ENCODE results near the gene CHEK2.
"Not testable (repeated sequence)": the region's sequence is repeated elsewhere in the genome, so short reads cannot be mapped to it uniquely, and the experiment has no call there.

The CHEK2 gene

DNA sequence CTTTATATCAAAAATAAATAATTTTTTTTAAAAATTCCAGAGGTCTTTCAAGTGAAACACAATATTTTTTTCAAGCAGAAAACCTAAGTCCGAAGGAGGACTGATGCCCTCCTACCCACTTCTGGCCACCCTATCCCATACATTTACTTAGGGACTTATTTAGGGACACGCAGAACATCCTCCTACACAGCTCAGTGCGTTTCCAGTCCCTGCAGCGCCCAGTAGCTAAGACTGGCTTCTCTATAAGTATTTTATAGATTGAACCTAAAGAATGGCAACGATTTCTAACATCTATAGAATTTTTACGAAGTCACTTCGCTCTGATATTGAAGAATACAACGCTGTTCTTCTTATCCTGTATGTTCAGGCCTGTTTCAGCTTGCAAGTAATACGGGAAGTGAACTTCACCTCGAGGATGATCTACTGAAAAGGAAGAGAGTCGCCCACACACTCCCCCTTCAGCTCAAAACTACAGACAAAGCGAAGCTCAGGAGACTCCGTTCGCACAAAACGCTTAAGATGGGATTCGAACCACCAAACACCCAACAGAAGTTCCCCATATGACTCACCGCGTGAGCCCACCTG is 328 bp downstream of the CHEK2 start:
- no peak for DNase-seq (ENCODE audit: low spot score)

- not testable (repeated sequence) for DNase-seq (ENCODE audit: low spot score)
These were observed 2.7 kb downstream of the CHEK2 start for GRCh38 chr22:28738876-28739275.

DNA sequence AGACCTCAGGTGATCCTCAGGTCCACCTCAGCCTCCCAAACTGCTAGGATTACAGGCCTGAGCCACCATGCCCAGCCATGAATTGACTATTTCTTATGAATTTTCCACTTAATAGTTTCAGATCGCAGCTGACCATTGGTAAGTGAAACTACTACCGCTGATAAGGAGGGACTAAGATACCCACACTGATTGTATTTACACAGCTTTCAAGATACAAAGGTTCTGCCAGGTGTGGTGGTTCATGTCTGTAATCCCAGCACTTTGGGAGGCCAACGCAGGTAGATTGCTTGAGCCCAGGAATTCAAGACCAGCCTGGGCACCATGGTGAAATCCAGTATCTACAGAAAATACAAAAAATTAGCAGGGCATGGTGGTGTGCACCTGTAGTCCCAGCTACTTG is 3.9 kb downstream of the CHEK2 start:
- DNase-seq (ENCODE audit: low spot score): no peak

- no peak for DNase-seq (ENCODE audit: low spot score)
These were observed 5.1 kb downstream of the CHEK2 start for GRCh38 chr22:28736301-28737155.

GRCh38 chr22:28734393-28734792 is 7.2 kb downstream of the CHEK2 start:
- no peak for DNase-seq (ENCODE audit: low spot score)

GRCh38 chr22:28730179-28730578 is 11.4 kb downstream of the CHEK2 start:
- DNase-seq (ENCODE audit: low spot score): no peak

DNA sequence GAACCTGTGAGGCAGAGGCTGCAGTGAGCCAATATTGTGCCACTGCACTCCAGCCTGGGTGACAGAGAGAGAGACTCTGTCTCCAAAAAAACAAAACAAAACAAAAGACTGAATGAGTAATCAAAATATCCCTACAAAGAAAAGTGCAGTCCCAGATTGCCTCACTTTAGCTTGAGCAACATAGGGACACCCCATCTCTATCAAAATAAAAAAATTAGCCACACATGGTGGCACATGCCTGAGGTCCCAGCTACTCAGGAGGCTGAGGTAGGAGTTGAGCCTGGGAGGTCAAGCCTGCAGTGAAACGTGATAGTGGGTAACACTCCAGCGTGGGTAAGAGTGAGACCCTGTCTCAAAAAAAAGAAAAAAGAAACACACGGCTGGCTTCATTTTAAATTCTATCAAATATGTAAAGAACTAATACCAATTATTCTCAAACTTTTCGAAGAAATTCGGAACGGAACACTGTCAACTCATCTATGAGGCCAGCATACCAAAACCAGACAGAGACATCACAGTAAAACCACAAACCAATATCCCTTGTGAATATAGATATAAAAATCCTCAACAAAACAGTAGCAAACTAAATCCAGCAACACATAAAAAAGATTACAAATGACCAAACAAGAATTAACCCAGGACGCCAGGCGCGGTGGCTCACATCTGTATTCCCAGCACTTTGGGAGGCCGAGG is 12.9 kb downstream of the CHEK2 start:
- no peak for DNase-seq (ENCODE audit: low spot score)

DNA sequence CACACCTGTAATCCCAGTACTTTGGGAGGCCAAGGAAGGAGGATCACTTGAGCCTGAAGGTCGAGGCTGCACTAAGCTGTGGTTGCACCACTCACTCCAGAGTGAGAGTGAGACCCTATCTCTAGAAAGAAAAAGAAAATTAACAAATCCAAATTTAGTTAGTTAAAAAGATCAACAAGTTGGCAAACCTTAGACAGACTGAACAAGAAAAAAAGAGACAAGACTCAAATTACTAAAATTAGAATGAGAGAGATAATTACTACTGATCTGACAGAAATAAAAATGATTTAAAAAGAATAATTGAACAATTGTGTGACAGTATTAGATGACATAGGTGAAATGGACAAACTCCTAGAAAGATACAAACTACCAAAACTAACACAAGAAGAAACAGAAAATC is 13.6 kb downstream of the CHEK2 start:
- DNase-seq (ENCODE audit: low spot score): no peak

GRCh38 chr22:28718044-28718443 is 23.6 kb downstream of the CHEK2 start:
- no peak for DNase-seq (ENCODE audit: low spot score)

GRCh38 chr22:28716686-28717085 is 24.9 kb downstream of the CHEK2 start:
- no peak for DNase-seq (ENCODE audit: low spot score)

DNA sequence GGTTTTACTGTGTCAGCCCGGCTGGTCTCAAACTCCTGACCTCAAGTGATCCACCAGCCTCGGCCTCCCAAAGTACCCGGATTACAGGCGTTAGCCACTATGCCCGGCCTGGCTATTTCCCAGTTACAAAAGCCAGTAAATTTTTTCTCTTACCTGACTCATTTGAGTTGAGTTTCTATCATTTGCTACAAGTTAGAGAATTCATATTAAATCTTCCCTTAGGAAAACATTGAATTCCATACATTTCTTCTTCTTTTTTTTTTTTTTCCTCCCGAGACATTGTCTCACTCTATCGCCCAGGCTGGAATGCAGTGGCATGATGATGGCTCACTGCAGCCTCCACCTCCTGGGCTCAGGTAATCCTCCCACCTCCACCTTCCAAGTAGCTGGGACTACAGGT is 26.0 kb downstream of the CHEK2 start:
- DNase-seq (ENCODE audit: low spot score): no peak

DNA sequence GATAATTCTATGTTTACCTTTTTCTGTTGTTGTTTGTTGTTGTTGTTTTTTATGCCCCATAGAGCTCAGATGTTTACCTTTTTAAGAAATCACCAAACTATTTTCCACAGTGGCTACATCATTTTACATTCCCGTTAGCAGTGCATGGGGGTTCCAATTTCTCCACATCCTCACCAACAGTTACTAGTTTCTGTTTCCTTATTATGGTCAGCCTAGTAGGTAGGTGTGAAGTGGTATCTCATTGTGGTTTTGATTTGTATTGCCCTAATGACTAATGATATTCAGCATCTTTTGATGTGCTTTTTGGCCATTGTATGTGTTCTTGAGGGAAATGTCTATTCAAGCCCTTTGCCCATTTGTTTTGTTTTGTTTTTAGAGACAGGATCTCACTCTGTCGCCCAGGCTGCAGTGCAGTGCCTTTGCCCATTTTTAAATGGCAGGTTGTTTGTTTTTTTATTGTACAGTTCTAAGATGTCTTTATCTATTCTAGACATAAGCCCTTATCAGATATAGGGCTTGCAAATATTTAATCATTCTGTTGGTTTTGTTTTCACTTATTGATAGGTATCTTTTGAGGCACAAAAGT is 27.5 kb downstream of the CHEK2 start:
- no peak for DNase-seq (ENCODE audit: low spot score)

DNA sequence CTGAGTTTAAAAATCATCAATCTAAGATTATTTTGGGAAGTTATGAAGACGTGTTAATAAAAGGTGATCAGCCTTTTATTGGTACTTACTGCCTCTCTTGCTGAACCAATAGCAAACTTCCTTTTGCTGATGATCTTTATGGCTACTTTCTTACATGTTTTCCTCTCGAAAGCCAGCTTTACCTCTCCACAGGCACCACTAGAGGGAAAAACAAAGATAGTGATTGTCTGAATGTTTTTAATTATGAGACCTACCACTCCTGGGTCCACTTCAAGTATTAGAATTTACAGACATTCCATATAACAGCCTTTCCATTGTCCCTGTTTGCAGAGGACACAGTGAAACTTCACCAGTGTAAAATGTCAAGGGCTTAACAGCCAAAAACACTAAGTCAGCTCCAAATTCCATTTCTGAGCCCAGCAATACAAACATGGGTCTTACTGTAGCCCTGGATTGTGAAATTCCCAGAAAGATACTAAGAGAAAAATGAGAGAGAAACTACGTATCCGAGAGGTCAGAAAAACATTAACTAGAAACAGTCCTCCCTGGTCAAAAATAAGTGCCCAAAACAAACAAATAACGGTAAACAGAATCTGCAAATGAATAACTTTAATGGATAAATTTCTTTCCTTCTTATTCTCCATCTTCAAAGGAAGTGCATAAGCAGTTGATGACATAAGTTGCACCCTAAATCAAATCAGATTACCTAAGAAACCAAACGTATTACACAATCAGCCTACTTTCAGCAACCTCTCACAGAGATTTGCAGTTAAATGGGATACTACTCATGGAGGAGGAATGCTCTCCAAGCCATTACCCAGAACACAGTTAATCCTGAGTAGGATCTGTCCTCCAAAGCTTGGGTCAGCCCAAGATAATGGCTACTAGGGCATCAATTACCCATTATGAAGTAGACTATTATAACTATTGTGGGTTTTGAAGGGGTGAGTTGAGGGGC is 29.5 kb downstream of the CHEK2 start:
- no peak for DNase-seq (ENCODE audit: low spot score)

- DNase-seq (ENCODE audit: low spot score): no peak
These were observed 30.3 kb downstream of the CHEK2 start for GRCh38 chr22:28711341-28711740.

DNA sequence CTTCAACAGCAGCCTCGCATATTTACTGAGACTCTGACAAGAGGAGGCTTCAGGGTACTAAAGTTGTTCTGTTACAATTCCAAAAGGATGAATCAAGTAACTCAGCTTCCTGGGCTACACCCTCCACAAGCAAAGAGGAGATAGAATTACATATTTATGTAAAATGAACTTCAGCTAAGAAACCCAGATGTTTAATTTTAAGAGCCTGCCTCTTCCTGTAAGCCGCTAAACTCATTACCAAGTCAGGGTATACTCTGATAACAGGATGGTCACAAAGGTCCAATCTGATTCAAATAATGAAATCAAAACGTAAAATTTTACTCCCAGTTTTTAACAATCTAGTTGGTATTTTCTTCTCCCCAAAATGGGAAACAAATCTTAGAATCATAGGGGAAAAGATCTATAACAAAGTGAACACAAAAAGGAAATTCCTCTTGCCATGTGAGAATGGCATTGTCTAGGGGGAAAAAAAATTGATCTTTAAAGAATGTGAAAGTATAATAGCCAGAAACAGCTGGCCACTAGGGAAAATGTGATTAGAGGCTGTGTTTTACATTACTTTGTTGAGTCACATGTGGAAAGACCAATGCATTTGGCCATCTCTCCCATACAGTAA is 30.9 kb downstream of the CHEK2 start:
- DNase-seq (ENCODE audit: low spot score): no peak

- no peak for DNase-seq (ENCODE audit: low spot score)
These were observed 31.5 kb downstream of the CHEK2 start for GRCh38 chr22:28710107-28710506.

DNA sequence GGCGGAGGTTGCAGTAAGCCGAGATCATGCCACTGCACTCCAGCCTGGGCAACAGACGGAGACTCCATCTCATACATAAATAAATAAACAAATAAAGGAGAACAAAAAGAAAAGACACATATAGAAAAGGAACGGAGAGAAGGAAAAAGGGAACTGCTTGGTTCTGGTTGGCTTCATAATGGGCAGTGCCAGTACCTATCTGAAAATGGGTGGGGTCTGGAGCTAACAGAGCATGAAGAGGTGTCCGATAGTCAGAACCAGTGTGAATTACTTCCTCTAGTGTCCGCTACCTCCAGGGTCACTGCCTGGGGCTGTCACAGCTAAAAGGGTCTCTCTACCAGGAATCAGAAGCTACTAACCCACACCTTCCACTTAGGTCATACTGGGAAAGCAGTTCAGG is 34.8 kb downstream of the CHEK2 start:
- DNase-seq (ENCODE audit: low spot score): no peak

GRCh38 chr22:28703436-28703835 is 38.2 kb downstream of the CHEK2 start:
- DNase-seq (ENCODE audit: low spot score): no peak

DNA sequence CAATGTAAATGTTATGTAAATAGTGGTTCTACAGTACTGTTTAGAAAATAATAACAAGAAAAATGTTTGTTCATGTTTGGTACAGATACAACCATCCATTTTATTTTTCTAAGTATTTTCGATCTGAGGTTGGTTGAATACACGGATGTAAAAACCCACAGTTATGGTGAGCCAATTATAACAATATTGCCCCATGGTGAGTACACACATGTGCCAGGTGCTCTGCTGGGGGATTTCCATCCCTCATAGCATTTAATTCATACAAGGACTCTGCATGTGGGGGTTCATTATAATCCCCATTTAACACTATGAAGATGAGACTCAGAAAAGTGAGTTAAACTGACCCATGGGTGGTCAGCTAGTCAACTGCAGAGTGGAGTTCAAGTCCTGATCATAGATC is 38.7 kb downstream of the CHEK2 start:
- DNase-seq (ENCODE audit: low spot score): no peak

- DNase-seq (ENCODE audit: low spot score): not testable (repeated sequence)
These were observed 48.4 kb downstream of the CHEK2 start for GRCh38 chr22:28693041-28693760.
